GM12878 (cell line): Measurements from ENCODE around the gene AP2S1. TPM values are rescaled to one million over a fixed set of nuclear protein-coding genes. Genes with fewer than 3 reads are reported as not detected.

Source experiments
- ATAC-seq: fragments of 200-7000 bp; cut with Tn5 transposase; 3 replicates; pipeline ENCODE4 v1.9.1; 2020; ENCODE audit warnings: mild to moderate bottlenecking, moderate library complexity
- BruUV-seq: library from RNA; stranded (reverse); fragments of 400-500 nt; replicated peaks from 2 replicates; lab custom pipeline; 2021; lab: Mats Ljungman, UMichigan
- CTCF ChIA-PET: fragments of 300-600 bp; sonication (Branson Sonifier 250); formaldehyde crosslinking; extraction: SDS; loops from one replicate; lab custom pipeline; 2021; ENCODE audit warnings: inconsistent platforms; lab: Yijun Ruan, JAX
- POLR2A ChIA-PET: fragments of 350-600 bp; formaldehyde crosslinking; extraction: SDS; loops from one replicate; lab custom pipeline; 2021; ENCODE audit warnings: inconsistent platforms; lab: Charles Lee
- RAD21 ChIA-PET: fragments of 300-600 bp; sonication (Branson Sonifier 250); formaldehyde crosslinking; loops from one replicate; lab custom pipeline; 2023; ENCODE audit warnings: antibody characterized with exemption; ENCODE audit not compliant: unreplicated experiment; lab: Charles Lee
- SMC1A ChIA-PET: fragments of 300-600 bp; sonication (Branson Sonifier 250); formaldehyde crosslinking; loops from one replicate; lab custom pipeline; 2023; ENCODE audit not compliant: unreplicated experiment, uncharacterized antibody; lab: Charles Lee
- DNase-seq: peaks from one replicate; pipeline ENCODE4 v3.0.0-alpha.2; 2011; ENCODE audit warnings: low read depth, low spot score
- FAIRE-seq: peaks from 3 replicates; lab custom pipeline; 2011; peaks lifted over from hg19 to GRCh38; lab: Jason Lieb, UNC
- H2AFZ ChIP-seq: 2 replicates; pipeline ENCODE4 v1.6.0; 2011; ENCODE audit warnings: low read depth, low read length, control low read depth; ENCODE audit not compliant: control insufficient read depth
- H3K27ac ChIP-seq: 2 replicates; pipeline ENCODE4 v1.5.1; 2011; ENCODE audit warnings: control low read depth; ENCODE audit not compliant: control insufficient read depth, insufficient read depth
- H3K27me3 ChIP-seq, 2 experiments: replicated peaks in 1 of 2; 2 replicates each; pipeline versions ENCODE4 v1.6.0 to v1.6.1; 2011; ENCODE audit warnings: low read length in 1 of 2; ENCODE audit not compliant: control insufficient read depth in 2 of 2, insufficient read depth in 2 of 2
- H3K36me3 ChIP-seq, 2 experiments: 2 replicates each; pipeline ENCODE4 v1.5.1; 2011; ENCODE audit warnings: low read length in 1 of 2; ENCODE audit not compliant: control insufficient read depth in 2 of 2, insufficient read depth in 2 of 2
- H3K4me1 ChIP-seq: 2 replicates; pipeline ENCODE4 v1.6.1; 2011; ENCODE audit warnings: mild to moderate bottlenecking, low read length, moderate library complexity, mixed read lengths; ENCODE audit not compliant: control insufficient read depth, insufficient read depth
- H3K4me2 ChIP-seq: 2 replicates; pipeline ENCODE4 v1.6.0; 2011; ENCODE audit warnings: control low read depth; ENCODE audit not compliant: control insufficient read depth, insufficient read depth
- H3K4me3 ChIP-seq: fragments of 200-600 bp; sonication (generic); 2 replicates; pipeline ENCODE4 v1.5.1; 2016
- H3K79me2 ChIP-seq: 2 replicates; pipeline ENCODE4 v1.6.0; 2011; ENCODE audit warnings: low read length; ENCODE audit not compliant: control insufficient read depth, insufficient read depth
- H3K9ac ChIP-seq: 2 replicates; pipeline ENCODE4 v1.8.0; 2011; ENCODE audit warnings: low read length, control low read depth, mixed read lengths; ENCODE audit not compliant: control insufficient read depth, insufficient read depth
- H3K9me3 ChIP-seq: replicated peaks from 3 replicates; pipeline ENCODE4 v1.5.1; 2011; ENCODE audit warnings: mild to moderate bottlenecking, low read length; ENCODE audit not compliant: control insufficient read depth, insufficient read depth
- H4K20me1 ChIP-seq: 2 replicates; pipeline ENCODE4 v1.6.0; 2011; ENCODE audit not compliant: control insufficient read depth, insufficient read depth
- ATF3 ChIP-seq: IDR thresholded peaks from 2 replicates; pipeline ENCODE4 v1.6.1; 2011; ENCODE audit warnings: low read depth, mild to moderate bottlenecking, low read length, moderate library complexity, borderline replicate concordance; ENCODE audit errors: extremely low read depth
- CEBPB ChIP-seq, 2 experiments: fragments of 150-350 bp in 1 of 2; IDR thresholded peaks; 2 replicates each; pipeline ENCODE4 v1.6.1; 2012 to 2014; ENCODE audit warnings: low read depth in 2 of 2, low read length in 2 of 2, borderline replicate concordance in 1 of 2, inconsistent platforms in 1 of 2
- FOXM1 ChIP-seq: IDR thresholded peaks from 2 replicates; pipeline ENCODE4 v1.6.1; 2012; ENCODE audit warnings: low read depth, mild to moderate bottlenecking, inconsistent platforms, low read length, moderate library complexity
- GABPA ChIP-seq: IDR thresholded peaks from 2 replicates; pipeline ENCODE4 v1.6.1; 2014; ENCODE audit warnings: antibody characterized with exemption, low read depth, mild to moderate bottlenecking, inconsistent platforms
- HDAC6 ChIP-seq: fragments of 200-600 bp; sonication (generic); IDR thresholded peaks from one replicate; pipeline ENCODE4 v1.8.0; 2017; ENCODE audit warnings: antibody characterized with exemption; ENCODE audit not compliant: unreplicated experiment
- IKZF2 ChIP-seq, 2 experiments: fragments of 450-650 bp; IDR thresholded peaks; 2 replicates each; pipeline ENCODE4 v1.6.1; 2017; ENCODE audit warnings: mild to moderate bottlenecking in 2 of 2, moderate library complexity in 2 of 2
- IRF3 ChIP-seq: fragments of 450-650 bp; IDR thresholded peaks from 2 replicates; pipeline ENCODE4 v1.6.1; 2014; ENCODE audit warnings: mild to moderate bottlenecking
- MEF2B ChIP-seq: fragments of 450-650 bp; IDR thresholded peaks from 2 replicates; pipeline ENCODE4 v1.6.1; 2018; ENCODE audit warnings: mild to moderate bottlenecking, moderate library complexity; ENCODE audit not compliant: partially characterized antibody, poor library complexity, severe bottlenecking
- MTA2 ChIP-seq: fragments of 450-650 bp; IDR thresholded peaks from 2 replicates; pipeline ENCODE4 v1.6.1; 2016; ENCODE audit warnings: low read depth, mild to moderate bottlenecking, moderate library complexity
- MXI1 ChIP-seq: fragments of 150-350 bp; IDR thresholded peaks from 2 replicates; pipeline ENCODE4 v1.6.1; 2011; ENCODE audit warnings: low read depth, mild to moderate bottlenecking, inconsistent platforms, low read length, improper control_type of control experiment
- NBN ChIP-seq: fragments of 450-650 bp; IDR thresholded peaks from 2 replicates; pipeline ENCODE4 v1.6.1; 2016
- RAD51 ChIP-seq: fragments of 450-650 bp; IDR thresholded peaks from 2 replicates; pipeline ENCODE4 v1.6.1; 2016; ENCODE audit warnings: moderate library complexity, mild to moderate bottlenecking, inconsistent platforms
- RFX5 ChIP-seq: IDR thresholded peaks from 2 replicates; pipeline ENCODE4 v1.6.1; 2011; ENCODE audit warnings: low read depth, low read length, improper control_type of control experiment
- SUPT20H ChIP-seq: IDR thresholded peaks from 2 replicates; pipeline ENCODE4 v1.6.1; 2011; ENCODE audit warnings: low read depth, mild to moderate bottlenecking, low read length, moderate library complexity, borderline replicate concordance; ENCODE audit not compliant: control insufficient read depth
- WGBS: methylation state at CpG from one replicate; pipeline ENCODE4 v1.1.6; 2016; ENCODE audit warnings: low lambda C conversion rate; ENCODE audit not compliant: insufficient replicate concordance, insufficient coverage; ENCODE audit errors: missing lambda C conversion rate; 5-methylcytosine and 5-hydroxymethylcytosine counted together
- in situ Hi-C: fragments of 300-500 bp; cut with MboI; formaldehyde crosslinking; loops from 9 replicates; pipeline ENCODE4 v1.14.3; 2018; ENCODE audit warnings: mixed read lengths
- intact Hi-C: fragments of 100-400 bp; cut with micrococcal nuclease; formaldehyde crosslinking; loops from one replicate; pipeline ENCODE4 v1.14.2; 2022; ENCODE audit not compliant: unreplicated experiment
- polyA plus RNA-seq, 11 experiments: library from polyadenylated mRNA; depleted of rRNA in 4 of 11; unstranded in 6 of 11; stranded (reverse) in 5 of 11; fragments of >200 nt; fragmentation: Nextera tagmentation in 4 of 11; fragmentation: Illumina TruSeq in 1 of 11; extraction: Ambion mirVana in 4 of 11; extraction: Trizol in 1 of 11; gene quantifications; 1 replicate in 1 of 11; 2 replicates in 10 of 11; pipeline versions ENCODE4 v1.2.1 to v1.2.3, GENCODE V29; 2011 to 2016; ENCODE audit warnings: inconsistent platforms in 2 of 11, missing spikeins in 2 of 11, low read depth in 1 of 11
- total RNA-seq, 4 experiments: library from RNA; depleted of rRNA in 3 of 4; stranded (reverse); fragments of >200 nt in 3 of 4; fragmentation: Illumina TruSeq in 1 of 4; extraction: Trizol in 1 of 4; gene quantifications; 2 replicates each; pipeline versions ENCODE4 v1.2.1 to v1.2.3, GENCODE V29; 2013 to 2021

AP2S1 gene
- total and polyA plus RNA-seq, 10 of the 15 experiments (the other 5 are each of a cell fraction or from before 2014, with no cell fraction given) = 10.8 to 239 (median 104) TPM

- SMC1A ChIA-PET = interaction anchor here (0.8 to 2.4 kb wide), 4 partner anchors 19 to 147 kb away, joined by 3 to 9 read pairs (median 4); no protein-coding TSS in a partner anchor
- intact Hi-C loops (no loop called here), in situ Hi-C loops (no loop called here)
- RAD21 ChIA-PET = interaction anchor here (0.5 to 1.2 kb wide), 3 partner anchors 119 to 482 kb away, joined by 3 to 4 read pairs (median 3); partner anchors contain the start of gene DHX34
- no peaks in the 10 kb centered on the region for H3K27me3 ChIP-seq
- no peak overlapping the region for H2AFZ ChIP-seq
- peak overlapping the region; percentile 45 for H3K4me2 ChIP-seq
- TF ChIP-seq IKZF2 (IDR thresholded peaks at IDR 0.05) (no peak), NBN (no peak), GABPA (no peak), MEF2B (no peak), CEBPB (IDR thresholded peaks at IDR 0.05; ENCODE audit: borderline replicate concordance in 1 of 2, low read depth in 2 of 2, low read length in 2 of 2) (no peak), SUPT20H (no peak), HDAC6 (no peak), ATF3 (no peak), MXI1 (no peak), RFX5 (no peak), MTA2 (no peak), RAD51 (no peak), FOXM1 (no peak), IRF3 (no peak)
- H4K20me1 ChIP-seq = peaks cover 6% of the 10 kb centered on the region
- H3K36me3 ChIP-seq = peaks cover 0 to 2% of the 10 kb centered on the region in 2 experiments; a peak in 1 of 4 replicates
- H3K9me3 ChIP-seq = no peaks in the 10 kb centered on the region; the same call in 2 of the 3 replicates
- 0 out of 2 replicates have a peak overlapping the region, but pooled peaks have one; percentile 19 for H3K4me3 ChIP-seq
- no peak for ATAC-seq
- BruUV-seq = TSS peak; percentile 1
- 58% methylated on average over 3 of the region's 3 CpGs for WGBS
- H3K9ac ChIP-seq = no peak overlapping the region
- FAIRE-seq = no peak
- POLR2A ChIA-PET = interaction anchor here (0.6 to 1.2 kb wide), 2 partner anchors 88 to 243 kb away, joined by 3 read pairs; no protein-coding TSS in a partner anchor
- no peak overlapping the region for H3K27ac ChIP-seq
- CTCF ChIA-PET = interaction anchor here (0.7 to 4.2 kb wide), 4 partner anchors 10 to 146 kb away, joined by 3 to 17 read pairs (median 6); no protein-coding TSS in a partner anchor
- H3K4me1 ChIP-seq = no peaks in the 10 kb centered on the region; the same call in 1 of the 2 replicates
- peaks cover 90% of the 10 kb centered on the region for H3K79me2 ChIP-seq
- DNase-seq = no peak
These were observed 15.9 kb upstream of the AP2S1 start for GRCh38 chr19:46866407-46867136.
